SK-N-SH treated with all-trans-retinoic acid at 6 μM for 48 hours (cell line): ENCODE measurements around the gene FKBP6.

Experiments
- ATAC-seq: fragments of 200-7000 bp; cut with Tn5 transposase; 3 replicates; pipeline ENCODE4 v1.9.1; 2020; ENCODE audit warnings: mild to moderate bottlenecking, moderate library complexity
- ARNTL ChIP-seq: fragments of 450-650 bp; formaldehyde crosslinking; IDR thresholded peaks from 2 replicates; pipeline ENCODE4 v1.5.0; 2020; ENCODE audit warnings: low read depth, mild to moderate bottlenecking, moderate library complexity, borderline replicate concordance
- BACH2 ChIP-seq: fragments of 250-450 bp; sonication (Bioruptor Pico); IDR thresholded peaks from 2 replicates; pipeline ENCODE4 v1.9.0; 2021; ENCODE audit warnings: mild to moderate bottlenecking, borderline replicate concordance
- CSDC2 ChIP-seq: fragments of 250-450 bp; sonication (Bioruptor Pico); IDR thresholded peaks from 2 replicates; pipeline ENCODE4 v1.5.0; 2020; ENCODE audit warnings: mild to moderate bottlenecking, moderate library complexity
- ESRRG ChIP-seq: fragments of 250-450 bp; sonication (Bioruptor Pico); IDR thresholded peaks from 2 replicates; pipeline ENCODE4 v1.6.1; 2021; ENCODE audit warnings: mild to moderate bottlenecking
- GLIS3 ChIP-seq: fragments of 250-450 bp; sonication (Bioruptor Pico); IDR thresholded peaks from 2 replicates; pipeline ENCODE4 v1.5.0; 2020; ENCODE audit warnings: mild to moderate bottlenecking, moderate library complexity
- ISL1 ChIP-seq: fragments of 250-450 bp; sonication (Bioruptor Pico); IDR thresholded peaks from 2 replicates; pipeline ENCODE4 v2.1.2; 2022; ENCODE audit warnings: mild to moderate bottlenecking, moderate library complexity
- OSR1 ChIP-seq: fragments of 250-450 bp; sonication (Bioruptor Pico); IDR thresholded peaks from 2 replicates; pipeline ENCODE4 v1.8.0; 2022; ENCODE audit warnings: moderate library complexity, mild to moderate bottlenecking, inconsistent platforms
- PPARA ChIP-seq: fragments of 250-450 bp; sonication (Bioruptor Pico); IDR thresholded peaks from 2 replicates; pipeline ENCODE4 v1.5.0; 2020; ENCODE audit warnings: mild to moderate bottlenecking, borderline replicate concordance
- RARB ChIP-seq: fragments of 250-450 bp; sonication (Bioruptor Pico); IDR thresholded peaks from 2 replicates; pipeline ENCODE4 v1.8.0; 2021; ENCODE audit warnings: mild to moderate bottlenecking, moderate library complexity
- SNAI2 ChIP-seq: fragments of 250-450 bp; sonication (Bioruptor Pico); IDR thresholded peaks from 2 replicates; pipeline ENCODE4 v1.5.0; 2020; ENCODE audit warnings: mild to moderate bottlenecking, moderate library complexity
- TOX ChIP-seq: fragments of 250-450 bp; sonication (Bioruptor Pico); IDR thresholded peaks from 2 replicates; pipeline ENCODE4 v1.8.0; 2021; ENCODE audit warnings: mild to moderate bottlenecking, moderate library complexity, borderline replicate concordance
- TSHZ2 ChIP-seq: fragments of 250-450 bp; sonication (Bioruptor Pico); IDR thresholded peaks from 2 replicates; pipeline ENCODE4 v1.5.0; 2020; ENCODE audit warnings: mild to moderate bottlenecking, moderate library complexity
- ZC3H10 ChIP-seq: fragments of 250-450 bp; sonication (Bioruptor Pico); IDR thresholded peaks from 2 replicates; pipeline ENCODE4 v1.5.1; 2021; ENCODE audit warnings: mild to moderate bottlenecking, moderate library complexity
- ZFP3 ChIP-seq: fragments of 250-450 bp; sonication (Bioruptor Pico); IDR thresholded peaks from 2 replicates; pipeline ENCODE4 v1.5.0; 2020; ENCODE audit warnings: mild to moderate bottlenecking, moderate library complexity
- ZNF70 ChIP-seq: fragments of 450-650 bp; formaldehyde crosslinking; IDR thresholded peaks from 2 replicates; pipeline ENCODE4 v1.5.0; 2020; ENCODE audit warnings: mild to moderate bottlenecking, moderate library complexity
- ZNF8 ChIP-seq: fragments of 450-650 bp; formaldehyde crosslinking; IDR thresholded peaks from 2 replicates; pipeline ENCODE4 v1.5.0; 2020; ENCODE audit warnings: mild to moderate bottlenecking, moderate library complexity
- TF ChIP-seq, protein P1 (sequence below): fragments of 250-450 bp; sonication (Bioruptor Pico); IDR thresholded peaks from 2 replicates; pipeline ENCODE4 v1.8.0; 2021; ENCODE audit warnings: low read depth, mild to moderate bottlenecking, moderate library complexity, borderline replicate concordance
- TF ChIP-seq, protein P2 (sequence below): fragments of 250-450 bp; sonication (Bioruptor Pico); IDR thresholded peaks from 2 replicates; pipeline ENCODE4 v1.8.0; 2020; ENCODE audit warnings: mild to moderate bottlenecking, moderate library complexity, borderline replicate concordance
- TF ChIP-seq, protein P3 (sequence below): fragments of 250-450 bp; sonication (Bioruptor Pico); IDR thresholded peaks from 2 replicates; pipeline ENCODE4 v1.5.1; 2020; ENCODE audit warnings: low read depth, mild to moderate bottlenecking, moderate library complexity
- TF ChIP-seq, protein P4 (sequence below): fragments of 250-450 bp; sonication (Bioruptor Pico); IDR thresholded peaks from 2 replicates; pipeline ENCODE4 v1.5.1; 2021; ENCODE audit warnings: mild to moderate bottlenecking, moderate library complexity

FKBP6 gene

GRCh38 chr7:73328696-73329095 is 735 bp downstream of the FKBP6 start:
- TF ChIP-seq PPARA (CRISPR knock-in tag) = no peak
- TF ChIP-seq TSHZ2 (CRISPR knock-in tag) = no peak
- TF ChIP-seq TOX = no peak
- TF ChIP-seq ZNF8 (CRISPR knock-in tag) = no peak
- TF ChIP-seq SNAI2 (CRISPR knock-in tag) = no peak
- TF ChIP-seq BACH2 (CRISPR knock-in tag) = no peak
- TF ChIP-seq, protein P1, sequence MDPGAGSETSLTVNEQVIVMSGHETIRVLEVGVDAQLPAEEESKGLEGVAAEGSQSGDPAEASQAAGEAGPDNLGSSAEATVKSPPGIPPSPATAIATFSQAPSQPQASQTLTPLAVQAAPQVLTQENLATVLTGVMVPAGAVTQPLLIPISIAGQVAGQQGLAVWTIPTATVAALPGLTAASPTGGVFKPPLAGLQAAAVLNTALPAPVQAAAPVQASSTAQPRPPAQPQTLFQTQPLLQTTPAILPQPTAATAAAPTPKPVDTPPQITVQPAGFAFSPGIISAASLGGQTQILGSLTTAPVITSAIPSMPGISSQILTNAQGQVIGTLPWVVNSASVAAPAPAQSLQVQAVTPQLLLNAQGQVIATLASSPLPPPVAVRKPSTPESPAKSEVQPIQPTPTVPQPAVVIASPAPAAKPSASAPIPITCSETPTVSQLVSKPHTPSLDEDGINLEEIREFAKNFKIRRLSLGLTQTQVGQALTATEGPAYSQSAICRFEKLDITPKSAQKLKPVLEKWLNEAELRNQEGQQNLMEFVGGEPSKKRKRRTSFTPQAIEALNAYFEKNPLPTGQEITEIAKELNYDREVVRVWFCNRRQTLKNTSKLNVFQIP (CRISPR knock-in tag) = no peak
- TF ChIP-seq ZFP3 (CRISPR knock-in tag) = no peak
- no peak for TF ChIP-seq OSR1 (CRISPR knock-in tag)
- no peak for TF ChIP-seq GLIS3 (CRISPR knock-in tag)
- no peak for TF ChIP-seq ARNTL (CRISPR knock-in tag)

DNA sequence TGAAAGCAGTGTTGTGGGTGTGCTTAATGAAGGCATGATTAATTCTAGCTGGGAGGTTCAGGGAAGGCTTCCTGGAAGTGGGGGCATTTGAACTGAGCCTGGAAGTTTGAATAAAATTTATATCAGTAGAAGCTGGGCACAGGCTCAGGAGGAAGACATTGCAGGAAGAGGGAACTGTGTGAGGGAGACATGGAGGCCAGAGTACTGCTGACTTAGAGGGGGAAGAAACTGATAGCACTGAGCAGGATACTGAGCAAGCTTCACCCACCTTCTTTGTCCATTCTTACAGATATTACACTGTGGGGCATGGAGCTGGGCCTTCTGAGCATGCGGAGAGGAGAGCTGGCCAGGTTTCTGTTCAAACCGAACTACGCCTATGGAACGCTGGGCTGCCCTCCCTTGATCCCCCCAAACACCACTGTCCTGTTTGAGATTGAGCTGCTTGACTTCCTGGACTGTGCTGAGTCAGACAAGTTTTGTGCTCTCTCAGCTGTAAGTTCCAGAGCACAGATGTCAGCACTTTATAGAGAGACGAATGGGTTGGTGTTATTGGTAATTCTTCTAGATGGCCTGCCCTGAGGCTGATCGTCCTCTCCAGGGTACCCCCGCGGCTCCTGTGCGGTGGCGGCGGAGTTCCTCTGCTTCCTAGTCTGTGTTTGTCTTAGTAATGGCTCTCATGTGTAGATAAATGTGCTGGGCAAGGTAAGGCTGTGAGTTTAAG is 2.1 kb downstream of the FKBP6 start:
- TF ChIP-seq ZNF70 (CRISPR knock-in tag) (peak; percentile 61; the same call in 1 of the 2 replicates), BACH2 (CRISPR knock-in tag) (no peak)
- peak; percentile 68 for ATAC-seq

More at GRCh38 chr7:73328696-73329095, 735 bp downstream of the FKBP6 start:
- no peak for ATAC-seq

GRCh38 chr7:73330772-73331171 is 2.8 kb downstream of the FKBP6 start:
- peak; percentile 10; the same call in 1 of the 3 replicates for ATAC-seq
- TF ChIP-seq, protein P2, sequence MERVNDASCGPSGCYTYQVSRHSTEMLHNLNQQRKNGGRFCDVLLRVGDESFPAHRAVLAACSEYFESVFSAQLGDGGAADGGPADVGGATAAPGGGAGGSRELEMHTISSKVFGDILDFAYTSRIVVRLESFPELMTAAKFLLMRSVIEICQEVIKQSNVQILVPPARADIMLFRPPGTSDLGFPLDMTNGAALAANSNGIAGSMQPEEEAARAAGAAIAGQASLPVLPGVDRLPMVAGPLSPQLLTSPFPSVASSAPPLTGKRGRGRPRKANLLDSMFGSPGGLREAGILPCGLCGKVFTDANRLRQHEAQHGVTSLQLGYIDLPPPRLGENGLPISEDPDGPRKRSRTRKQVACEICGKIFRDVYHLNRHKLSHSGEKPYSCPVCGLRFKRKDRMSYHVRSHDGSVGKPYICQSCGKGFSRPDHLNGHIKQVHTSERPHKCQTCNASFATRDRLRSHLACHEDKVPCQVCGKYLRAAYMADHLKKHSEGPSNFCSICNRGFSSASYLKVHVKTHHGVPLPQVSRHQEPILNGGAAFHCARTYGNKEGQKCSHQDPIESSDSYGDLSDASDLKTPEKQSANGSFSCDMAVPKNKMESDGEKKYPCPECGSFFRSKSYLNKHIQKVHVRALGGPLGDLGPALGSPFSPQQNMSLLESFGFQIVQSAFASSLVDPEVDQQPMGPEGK (CRISPR knock-in tag) = no peak

- TF ChIP-seq ZC3H10 (CRISPR knock-in tag) (no peak), ISL1 (CRISPR knock-in tag) (no peak), ZNF8 (CRISPR knock-in tag) (no peak), CSDC2 (CRISPR knock-in tag) (no peak), ESRRG (no peak), PPARA (CRISPR knock-in tag) (no peak), ZFP3 (CRISPR knock-in tag) (no peak), GLIS3 (CRISPR knock-in tag) (no peak), TOX (no peak), RARB (CRISPR knock-in tag) (no peak), TSHZ2 (CRISPR knock-in tag) (no peak), SNAI2 (CRISPR knock-in tag) (no peak), ARNTL (CRISPR knock-in tag) (no peak), BACH2 (CRISPR knock-in tag) (no peak), OSR1 (CRISPR knock-in tag) (no peak)
- TF ChIP-seq, protein P3, sequence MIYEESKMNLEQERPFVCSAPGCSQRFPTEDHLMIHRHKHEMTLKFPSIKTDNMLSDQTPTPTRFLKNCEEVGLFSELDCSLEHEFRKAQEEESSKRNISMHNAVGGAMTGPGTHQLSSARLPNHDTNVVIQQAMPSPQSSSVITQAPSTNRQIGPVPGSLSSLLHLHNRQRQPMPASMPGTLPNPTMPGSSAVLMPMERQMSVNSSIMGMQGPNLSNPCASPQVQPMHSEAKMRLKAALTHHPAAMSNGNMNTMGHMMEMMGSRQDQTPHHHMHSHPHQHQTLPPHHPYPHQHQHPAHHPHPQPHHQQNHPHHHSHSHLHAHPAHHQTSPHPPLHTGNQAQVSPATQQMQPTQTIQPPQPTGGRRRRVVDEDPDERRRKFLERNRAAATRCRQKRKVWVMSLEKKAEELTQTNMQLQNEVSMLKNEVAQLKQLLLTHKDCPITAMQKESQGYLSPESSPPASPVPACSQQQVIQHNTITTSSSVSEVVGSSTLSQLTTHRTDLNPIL (CRISPR knock-in tag) = no peak
- TF ChIP-seq, protein P4, sequence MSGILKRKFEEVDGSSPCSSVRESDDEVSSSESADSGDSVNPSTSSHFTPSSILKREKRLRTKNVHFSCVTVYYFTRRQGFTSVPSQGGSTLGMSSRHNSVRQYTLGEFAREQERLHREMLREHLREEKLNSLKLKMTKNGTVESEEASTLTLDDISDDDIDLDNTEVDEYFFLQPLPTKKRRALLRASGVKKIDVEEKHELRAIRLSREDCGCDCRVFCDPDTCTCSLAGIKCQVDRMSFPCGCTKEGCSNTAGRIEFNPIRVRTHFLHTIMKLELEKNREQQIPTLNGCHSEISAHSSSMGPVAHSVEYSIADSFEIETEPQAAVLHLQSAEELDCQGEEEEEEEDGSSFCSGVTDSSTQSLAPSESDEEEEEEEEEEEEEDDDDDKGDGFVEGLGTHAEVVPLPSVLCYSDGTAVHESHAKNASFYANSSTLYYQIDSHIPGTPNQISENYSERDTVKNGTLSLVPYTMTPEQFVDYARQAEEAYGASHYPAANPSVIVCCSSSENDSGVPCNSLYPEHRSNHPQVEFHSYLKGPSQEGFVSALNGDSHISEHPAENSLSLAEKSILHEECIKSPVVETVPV (CRISPR knock-in tag) = no peak
- TF ChIP-seq, protein P1 (CRISPR knock-in tag) = no peak
- TF ChIP-seq, all 23 proteins: peak for 0
- ATAC-seq = no peak
These were observed 4.5 kb downstream of the FKBP6 start for GRCh38 chr7:73332447-73332846.
